NCI-H146 (cell line): ENCODE data around the gene TBX6.

ENCODE experiments used
- DNase-seq: peaks from one replicate; lab custom pipeline; 2025; lab: John Stamatoyannopoulos, UW

TBX6 gene

DNA sequence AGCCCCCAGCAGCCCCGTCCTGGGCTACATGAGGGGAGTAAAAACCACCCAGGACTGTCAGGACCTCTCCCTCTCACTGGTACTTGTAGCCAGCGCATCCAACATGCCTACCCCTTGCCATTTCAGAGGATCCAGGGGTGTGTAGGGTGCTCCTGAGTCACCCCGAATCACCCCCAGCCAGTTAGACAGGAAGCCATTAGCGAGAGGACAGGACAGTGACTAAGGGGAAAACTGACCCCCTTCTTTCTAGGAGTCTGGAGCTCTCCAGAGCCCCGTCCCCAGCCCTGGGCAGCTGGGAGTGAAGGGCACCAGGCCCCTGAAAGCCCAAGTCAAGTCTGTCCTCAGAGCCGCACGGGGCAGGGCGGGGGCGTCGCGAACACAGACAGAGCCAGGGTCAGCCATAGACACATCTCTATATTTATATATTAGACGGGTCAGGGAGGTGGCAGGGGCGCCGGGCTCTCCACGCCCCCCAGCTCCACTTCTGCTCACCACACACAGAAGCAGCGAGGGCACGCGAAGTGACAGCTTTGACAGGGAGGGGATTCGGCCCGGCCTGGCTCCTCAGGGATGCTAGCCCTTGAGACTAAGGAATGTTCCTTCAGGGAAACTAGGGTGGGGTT is 22.1 kb upstream of the TBX6 start:
- no peak for DNase-seq

DNA sequence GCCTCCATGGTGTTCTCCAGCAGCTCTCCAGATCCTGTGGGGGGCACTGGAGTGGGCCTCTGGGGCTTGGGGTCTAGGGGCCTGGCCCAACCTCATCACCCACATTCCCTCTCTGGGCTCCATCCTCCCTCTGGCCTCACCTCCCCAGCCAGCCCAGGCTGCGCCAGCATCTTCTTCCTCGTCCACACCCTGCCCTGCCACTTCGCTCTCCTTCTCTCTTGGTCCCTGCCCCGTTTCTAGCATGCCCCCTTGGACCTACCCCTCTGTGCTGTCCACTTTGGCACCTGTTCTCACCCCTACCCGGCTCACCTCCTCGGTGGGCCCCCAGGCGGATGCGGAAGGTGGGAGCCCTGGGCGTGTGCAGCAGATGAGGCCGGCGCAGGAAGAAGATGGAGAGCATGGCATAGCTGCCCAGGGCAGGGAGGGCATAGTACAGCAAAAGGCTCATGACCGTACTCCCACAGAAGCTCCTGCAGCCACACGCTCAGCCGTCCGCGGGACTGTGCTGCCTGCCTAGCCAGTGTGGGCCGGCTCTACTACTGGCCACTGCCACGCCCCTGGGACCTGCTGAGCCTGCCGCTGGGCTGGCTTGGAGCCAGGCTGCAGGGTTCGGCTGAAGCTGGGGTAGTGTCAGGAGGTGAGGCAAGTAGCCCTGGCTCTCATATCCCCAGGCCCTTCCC is 21.4 kb upstream of the TBX6 start, which contains the start of gene GDPD3:
Gene GDPD3, minus strand, starts transcription at position 507 of the 680 bp plus-strand sequence. Its CDS starts 59 bp downstream, at position 448.
- DNase-seq, result no peak

DNA sequence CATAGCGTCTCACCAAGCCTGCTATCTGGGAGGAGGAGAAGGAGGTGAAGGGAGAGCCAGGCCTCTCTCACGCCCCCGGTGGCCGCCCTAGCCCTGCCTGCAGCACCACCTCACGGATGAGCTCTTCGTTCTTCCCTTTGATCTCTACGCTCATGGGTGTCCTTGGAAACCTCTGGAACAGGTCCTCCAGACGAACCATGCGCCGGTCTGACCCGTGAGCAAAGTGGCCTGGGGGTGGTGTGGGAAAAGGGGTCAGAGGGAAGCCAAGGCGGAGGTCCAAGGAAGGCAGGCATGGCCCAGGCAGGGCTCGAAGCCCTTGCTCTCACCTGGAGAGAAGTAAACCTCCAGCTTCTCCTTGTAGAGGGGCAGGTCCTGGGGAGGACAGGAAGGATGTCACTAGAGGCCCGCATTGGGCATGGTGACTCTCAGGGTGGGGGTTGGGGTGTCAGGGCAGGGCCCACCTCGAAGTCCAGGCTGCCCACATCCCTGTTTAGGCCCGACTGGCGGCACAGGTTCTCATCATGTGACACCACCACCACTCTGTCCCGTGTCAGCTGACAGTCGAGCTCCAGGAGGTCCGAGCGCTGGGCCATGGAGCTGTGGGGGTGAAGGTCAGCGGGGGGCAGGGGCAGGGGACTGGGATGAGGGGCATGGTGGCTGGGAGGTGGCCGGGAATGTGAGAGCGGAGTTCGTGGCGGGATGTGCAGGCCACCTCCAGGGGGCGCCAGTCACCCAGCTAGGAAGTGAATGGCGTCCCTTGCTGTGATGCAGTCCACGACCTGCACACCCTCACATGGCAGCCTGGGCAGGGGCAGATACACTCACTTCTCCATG is 20.7 kb upstream of the TBX6 start:
- peak; percentile 29 for DNase-seq

DNA sequence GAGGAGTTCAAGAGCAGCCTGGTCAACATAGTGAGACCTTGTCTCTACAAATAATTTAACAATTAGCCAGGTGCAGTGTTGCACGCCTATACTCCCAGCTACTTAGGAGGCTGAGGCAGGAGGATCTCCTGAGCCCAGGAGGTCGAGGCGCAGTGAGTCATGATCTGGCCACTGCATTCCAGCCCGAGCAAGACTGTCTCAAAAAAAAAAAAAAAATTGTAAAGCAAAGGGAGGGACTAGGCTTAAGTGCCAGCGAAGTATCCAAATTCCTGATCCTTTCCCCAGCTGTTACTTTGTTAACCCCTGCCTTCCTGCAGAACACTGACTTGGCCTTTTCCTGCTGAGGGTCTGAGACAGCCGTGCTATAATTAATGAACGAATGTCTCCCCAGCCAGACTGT is 18.9 kb upstream of the TBX6 start:
- DNase-seq, result no peak

DNA sequence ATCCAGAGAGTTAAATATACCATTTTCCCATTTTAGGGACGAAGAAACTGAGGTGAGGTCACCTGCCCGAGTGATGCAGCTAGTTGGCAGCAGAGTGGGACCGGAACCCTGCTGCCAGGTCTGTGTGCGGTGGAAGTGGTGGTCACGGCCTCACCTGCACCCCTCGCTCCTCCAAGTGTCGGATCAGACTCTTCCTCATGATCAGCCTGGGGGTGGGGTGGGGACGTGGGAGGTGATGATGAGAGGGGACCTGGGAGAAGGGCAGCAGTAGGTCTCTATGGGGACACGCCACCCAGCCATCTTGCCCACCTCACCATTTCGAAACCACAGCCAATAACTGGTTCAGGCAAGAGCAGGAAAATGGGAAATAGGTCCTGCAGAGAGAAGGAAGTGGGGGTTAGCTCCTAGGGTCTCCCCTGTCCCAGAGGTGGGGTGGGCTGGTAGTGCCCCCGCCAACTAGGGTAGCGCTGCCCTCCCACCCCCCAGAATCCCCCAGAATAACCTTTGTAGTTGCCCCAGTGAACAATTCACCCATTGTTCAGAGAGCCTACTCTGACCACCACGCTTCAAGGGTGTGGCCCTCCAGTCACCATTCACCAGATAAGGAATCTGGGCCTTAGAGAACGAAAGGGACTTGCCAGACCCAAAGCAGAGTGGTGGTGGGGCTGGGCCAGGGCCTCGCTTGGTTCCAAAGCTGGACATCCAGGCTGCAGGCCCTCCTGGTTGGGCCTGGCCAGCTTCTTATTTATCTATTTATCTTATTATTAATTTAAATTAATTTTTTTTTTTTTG is 16.5 kb upstream of the TBX6 start:
- no peak for DNase-seq

DNA sequence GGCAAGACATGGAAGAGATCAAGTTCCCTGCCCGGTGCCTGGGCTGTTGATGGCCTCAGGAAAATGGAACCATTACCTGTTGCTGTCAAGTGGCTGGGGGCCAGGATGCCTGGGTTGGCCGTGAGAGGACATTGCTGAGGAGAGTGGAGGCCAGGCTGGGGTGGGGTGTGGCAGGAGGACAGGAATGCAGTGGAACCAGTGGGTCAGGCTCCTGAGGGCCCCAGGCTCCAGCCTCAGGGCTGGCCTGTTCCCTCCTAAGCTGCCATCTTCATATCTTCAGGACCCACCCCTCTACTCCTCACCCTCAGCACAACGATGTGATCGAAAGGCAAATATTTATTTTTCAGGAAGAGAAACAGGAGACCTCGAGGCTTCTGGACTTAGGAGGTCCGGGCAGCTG is 12.8 kb upstream of the TBX6 start:
- no peak for DNase-seq

DNA sequence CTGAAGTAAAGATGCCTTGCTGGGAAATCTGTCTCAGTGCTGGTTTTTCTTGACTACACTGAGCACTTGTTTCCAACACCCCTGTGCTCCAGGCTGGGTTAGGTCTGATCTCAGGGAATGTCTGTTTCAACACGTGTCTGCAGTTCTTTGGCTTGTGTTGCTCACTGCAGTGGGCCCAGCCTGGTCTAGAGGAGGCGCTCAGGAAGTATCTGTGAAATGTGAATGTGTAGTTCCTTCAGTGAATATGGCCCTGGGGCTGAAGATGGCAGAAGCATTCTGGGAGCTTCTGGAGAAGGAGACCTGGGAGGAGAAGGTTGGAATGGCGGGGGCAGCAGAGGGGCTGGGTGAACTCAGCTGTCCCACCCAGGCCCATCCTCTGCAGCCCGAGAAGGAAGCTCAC is 12.4 kb upstream of the TBX6 start:
- DNase-seq, result no peak

DNA sequence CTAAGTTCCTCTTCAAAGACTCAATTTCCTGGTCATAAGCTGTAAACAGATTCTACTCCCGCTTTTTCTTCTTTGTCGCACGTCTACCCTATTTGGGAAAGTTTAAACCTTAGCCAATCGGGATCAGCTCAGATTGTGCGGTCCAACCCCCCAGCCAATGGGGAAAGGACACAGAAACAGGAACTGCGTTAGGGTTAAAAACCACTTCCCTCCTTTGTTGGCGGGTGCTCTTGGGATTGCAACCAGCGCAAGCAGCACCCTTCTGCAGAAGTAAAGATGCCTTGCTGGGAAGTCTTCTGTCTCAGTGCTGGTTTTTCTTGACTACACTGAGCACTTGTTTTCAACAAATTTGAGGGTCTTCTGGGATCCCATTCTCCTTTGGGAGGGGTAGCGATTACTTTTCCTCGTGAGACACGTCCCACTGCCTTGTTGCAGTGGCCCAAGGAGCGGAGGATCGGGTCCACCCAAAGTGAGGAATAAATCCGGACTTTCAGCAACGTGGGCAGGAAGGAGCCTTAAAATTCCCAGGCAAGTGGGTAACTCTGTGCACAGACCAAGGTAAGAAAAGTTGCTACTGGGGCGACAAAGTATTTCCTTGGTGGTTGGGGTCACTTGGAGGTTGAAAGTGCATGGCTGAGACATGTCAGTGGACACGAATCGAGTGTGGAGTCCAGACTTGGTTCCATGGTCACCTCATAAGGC is 5.3 kb upstream of the TBX6 start:
- DNase-seq, result no peak

DNA sequence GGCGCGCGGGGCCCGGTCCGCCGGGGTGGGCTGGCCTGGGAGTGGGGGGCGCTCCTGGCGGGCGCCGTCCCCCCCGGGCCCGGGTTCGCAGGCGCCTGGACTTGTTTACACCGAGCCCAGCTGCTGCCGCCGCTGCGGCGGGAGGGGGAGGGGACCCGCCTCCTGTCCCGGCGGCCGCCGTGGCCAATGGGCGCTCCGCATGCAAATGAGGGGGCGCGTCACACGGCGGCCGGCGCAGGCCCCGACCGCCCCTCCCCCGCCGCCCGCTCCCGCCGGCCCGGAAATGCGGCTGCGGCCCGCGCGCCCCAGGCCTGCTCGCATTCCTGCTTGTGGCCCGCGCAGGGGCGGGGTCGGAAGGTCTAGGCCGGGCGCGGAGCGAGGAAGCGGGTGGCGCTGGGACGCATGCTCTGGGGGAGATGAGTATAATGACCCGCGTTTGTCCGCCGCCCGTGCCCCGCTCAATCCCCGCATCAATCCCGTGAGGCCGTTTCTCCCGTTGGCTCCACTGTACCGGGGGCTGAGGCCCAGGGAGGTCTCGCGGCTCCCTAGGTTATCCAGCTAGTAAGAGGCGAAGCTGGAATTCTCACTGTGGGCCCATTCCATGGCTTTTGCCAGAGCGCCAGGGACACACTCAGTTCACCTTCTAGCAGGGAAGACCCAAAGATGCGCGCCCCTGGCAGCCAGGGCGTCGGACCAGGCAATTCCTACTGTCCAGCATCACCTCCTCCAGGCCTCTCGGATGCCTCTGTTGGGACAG is 4.6 kb upstream of the TBX6 start, which contains the start of gene YPEL3:
Gene YPEL3, minus strand, starts transcription at position 109 of the 757 bp plus-strand sequence. CDS start 731 bp downstream, outside the sequence.
- DNase-seq, result peak; percentile 93

DNA sequence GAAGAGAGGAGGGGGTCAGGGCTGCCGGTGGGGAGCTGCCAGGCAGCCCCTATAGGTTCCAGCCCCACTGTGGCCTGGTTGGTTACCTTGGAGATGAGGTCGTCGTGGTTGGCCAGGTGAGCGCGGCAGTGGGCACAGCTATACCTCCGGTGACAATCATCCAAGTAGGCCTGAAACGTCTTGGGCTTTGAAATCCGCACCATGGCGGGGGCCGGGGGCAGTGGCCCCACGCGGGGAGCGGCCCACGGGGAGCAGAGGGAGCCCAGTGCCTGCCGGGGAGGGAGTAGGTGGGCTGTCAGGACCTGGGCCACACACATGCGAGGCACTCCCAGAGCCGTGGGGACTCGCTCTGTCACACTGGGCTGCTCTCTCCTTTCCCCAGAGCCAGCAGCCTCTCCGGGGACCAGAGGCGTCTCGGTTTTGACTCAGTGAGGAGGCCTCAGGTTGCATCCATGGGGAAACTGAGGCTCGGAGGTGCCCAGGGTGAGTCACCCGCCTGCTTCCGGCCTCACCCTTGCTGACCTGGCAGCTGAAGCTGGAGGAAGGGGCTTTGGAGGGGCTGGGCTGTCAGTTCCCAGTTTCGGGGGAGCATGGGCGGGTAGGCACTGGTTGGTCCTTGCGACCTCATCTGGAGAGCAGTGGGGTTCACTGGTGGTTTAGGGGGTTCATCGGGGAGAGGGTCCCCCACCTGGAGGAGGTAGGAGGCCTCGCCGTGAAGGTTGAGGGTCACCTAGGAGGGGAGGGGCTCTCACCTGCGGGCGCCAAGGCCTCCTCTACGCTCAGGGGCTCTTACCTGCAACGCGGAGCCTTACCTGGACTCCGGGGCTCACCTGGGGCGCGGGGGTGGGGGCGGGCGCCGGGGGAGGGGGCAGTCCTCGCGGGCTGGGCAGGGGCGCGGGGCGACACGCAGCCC is 3.7 kb upstream of the TBX6 start:
- DNase-seq, result peak; percentile 59

DNA sequence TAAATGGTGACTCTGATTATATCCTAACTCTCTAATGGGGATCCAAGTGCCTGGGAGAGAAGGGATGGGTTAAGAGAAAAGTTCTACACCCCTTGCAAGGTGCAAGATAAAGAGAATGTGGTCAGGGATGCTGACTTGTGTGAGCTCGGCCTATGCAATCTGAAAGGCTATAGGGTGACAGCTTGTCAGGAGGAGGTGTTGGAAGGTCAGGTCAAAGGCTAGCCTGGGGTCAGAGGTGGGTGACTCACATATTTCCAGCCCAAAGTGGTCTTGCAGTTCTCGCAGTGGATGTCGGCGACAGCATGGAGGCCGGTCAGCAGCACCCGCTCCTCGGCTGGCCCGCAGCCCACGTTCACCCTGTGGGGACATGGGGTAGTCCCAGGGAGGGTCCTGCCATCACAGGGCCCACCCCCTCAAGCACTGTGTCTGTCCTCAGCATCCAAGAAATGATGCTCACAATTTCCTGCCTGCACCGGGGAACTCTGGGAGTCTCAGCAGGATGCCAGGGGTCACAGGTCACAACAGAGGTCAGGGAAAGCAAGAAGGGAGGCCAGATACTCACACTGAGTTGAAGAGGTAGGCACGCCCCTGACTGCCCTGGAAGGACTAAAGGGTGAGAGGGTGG is 2.9 kb upstream of the TBX6 start:
- DNase-seq, result no peak

DNA sequence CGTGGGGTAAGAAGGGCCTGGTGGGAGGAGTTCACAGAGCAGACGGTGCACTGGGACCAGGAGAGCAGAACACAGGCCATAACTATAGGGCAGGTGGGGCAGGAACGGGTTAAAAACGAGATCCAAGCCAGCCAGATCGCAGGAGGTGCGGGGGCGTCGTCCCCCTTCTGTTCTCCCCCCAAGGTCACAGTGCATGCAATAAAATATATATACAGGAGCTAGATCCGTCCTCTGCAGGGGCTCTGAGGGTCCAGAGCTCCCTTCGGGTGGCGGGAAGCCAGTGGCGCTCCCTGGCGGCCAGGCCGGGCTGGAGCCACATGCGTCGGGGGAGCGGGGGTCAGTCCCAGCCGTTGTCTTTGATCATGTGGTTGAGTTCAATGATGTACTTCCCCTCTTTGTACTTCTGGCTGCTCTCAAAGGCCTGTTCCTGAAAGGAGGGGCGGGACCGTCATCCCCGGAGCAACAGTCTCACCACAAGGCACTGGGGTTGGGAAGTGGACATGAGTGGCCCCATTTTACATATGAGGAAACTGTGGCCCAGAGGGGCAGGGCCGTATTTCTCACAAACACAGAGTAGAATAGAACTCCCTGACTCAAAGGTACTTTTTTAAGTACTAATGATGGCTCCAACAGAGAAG is 768 bp upstream of the TBX6 start:
- no peak for DNase-seq

DNA sequence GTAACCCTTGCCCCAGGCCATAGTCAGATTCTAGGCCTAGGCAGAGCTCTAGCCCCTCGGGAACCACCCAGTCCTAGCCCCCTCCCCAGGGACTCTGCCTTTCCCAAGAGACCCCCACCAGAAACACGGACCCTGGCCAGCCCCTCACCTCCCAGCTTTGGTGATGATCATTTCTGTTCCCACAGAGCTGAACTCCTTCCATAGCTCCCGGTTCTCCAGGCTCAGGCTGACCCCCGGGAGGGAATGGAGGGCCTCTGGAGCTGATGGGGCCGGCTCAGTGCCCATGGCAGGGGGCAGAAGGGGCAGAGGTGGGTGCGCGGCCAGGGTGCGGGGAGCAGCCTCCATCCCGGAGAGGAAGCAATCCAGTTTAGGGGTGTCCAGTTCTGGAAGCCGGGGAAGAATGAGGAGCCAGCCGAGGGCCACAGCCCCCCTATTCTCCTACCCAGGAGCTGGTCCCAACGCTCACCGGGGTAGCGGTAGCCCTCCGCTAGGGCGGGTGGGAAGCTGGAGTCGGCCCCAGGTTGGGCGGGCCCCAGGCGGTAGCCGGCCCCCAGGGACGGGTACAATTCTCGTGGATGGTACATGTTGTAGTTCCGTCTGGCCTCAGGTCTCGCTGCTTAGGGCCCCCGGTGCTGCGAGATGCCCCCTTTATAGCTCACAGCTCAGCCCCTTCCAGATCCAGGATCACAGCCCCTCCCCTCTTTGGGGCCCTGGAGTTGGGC is 953 bp downstream of the TBX6 start:
- no peak for DNase-seq

DNA sequence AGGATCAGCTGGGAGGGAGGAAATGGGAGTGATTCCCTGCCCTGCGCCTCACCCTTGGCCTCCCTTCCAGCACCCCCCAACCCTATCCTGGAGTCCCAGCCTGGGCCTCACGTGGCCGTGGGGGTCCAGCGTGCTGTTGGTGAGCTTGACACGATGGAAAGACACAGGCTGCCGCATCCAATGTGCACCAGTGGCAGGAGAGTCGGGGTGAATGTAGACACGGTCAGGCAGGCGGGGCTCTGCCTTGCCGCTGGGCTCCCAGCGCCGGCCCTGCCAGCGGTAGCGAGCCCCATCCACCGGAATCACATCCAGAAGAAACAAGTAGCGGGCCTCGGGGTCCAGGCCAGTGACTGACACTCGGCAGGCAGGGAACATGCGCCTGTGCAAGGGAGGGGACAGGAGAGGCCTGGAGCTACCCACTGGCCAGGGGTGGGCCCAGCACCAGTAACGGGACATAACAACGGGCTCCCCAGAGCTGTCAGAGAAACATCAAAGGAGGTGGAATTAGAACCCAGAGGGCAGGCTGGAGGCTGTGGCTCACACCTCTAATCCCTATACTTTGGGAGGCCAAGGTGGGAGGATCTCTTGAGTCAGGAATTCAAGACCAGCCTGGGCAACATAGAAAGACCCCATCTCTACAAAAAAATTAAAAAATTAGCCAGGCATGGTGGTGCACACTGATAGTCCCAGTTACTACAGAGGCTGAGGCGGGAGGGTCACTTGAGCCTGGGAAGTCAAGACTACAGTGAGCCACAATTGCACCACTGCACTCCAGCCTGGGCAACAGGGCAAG is 2.7 kb downstream of the TBX6 start:
- DNase-seq, result no peak

DNA sequence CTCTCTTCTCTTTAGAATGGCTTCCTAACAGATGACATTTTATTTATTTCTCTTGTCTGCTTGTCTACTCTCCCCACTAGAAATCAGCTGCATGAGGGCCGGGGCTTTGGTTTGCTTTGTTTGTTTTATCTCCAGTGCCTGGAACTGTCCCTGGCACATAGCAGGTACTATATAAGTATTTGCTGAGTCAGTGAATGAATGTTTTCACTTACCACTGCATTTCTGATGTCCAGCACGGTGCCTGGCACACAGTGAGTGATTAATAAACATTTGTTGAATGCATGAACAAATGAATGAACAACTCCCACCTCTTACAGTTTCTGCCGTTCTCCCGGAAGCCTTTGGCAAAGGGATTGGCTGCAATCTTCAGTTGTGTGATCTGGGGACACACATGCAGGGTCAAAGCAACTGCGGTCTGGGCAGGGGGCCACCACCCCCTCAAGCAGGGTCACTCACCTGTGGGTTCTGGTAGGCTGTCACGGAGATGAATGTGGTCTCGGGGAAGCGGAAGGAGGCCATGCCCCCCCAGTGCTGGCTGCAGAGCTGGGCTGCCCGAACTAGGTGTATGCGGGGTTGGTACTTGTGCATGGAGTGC is 3.4 kb downstream of the TBX6 start:
- no peak for DNase-seq

DNA sequence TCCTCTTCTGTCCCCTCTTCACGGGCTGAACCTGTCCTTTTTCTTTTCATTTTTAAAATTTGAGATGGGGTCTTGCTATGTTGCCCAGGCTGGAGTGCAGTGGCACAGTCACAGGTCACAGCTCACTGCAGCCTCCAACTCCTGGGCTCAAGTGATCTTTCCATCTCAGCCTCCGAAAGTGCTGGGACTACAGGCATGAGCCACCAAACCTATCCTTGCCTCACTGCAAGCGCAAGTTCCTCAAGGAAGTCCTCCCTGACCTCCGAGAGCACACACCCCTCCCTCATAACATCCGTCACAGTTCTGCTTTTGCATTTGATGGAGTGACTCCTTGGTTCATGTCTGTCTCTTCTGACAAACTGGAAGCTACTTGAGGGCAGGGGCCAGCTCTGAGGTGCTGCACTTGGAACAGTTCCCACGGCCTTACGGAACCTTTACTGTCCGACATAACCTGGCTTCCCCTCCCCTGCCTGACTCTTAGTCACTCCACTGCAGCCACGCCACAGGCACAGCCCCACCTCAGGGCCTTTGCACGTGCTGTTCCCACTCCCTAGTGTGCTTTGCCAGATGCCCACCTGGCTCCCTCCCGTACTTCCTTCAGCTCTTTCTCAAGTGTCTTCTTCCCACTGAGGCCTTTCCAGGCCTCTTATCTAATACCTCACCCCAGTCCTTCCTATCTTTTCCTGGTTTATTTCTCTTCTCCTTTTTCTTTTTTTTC is 4.4 kb downstream of the TBX6 start:
- DNase-seq, result no peak
